Gastrocnemius medialis (tissue), 4 donors: ENCODE measurements around the gene GNAI1.

Source experiments
- CTCF ChIP-seq, 5 experiments: fragments of 450-650 bp in 3 of 5; fragments of 200-600 bp in 2 of 5; sonication (generic) in 2 of 5; IDR thresholded peaks in 4 of 5; conservative IDR thresholded peaks in 1 of 5; 1 replicate in 4 of 5; 2 replicates in 1 of 5; pipeline ENCODE4 v1.5.1; 2016 to 2019; ENCODE audit warnings: antibody characterized with exemption in 5 of 5, mild to moderate bottlenecking in 3 of 5, moderate library complexity in 3 of 5
- POLR2A ChIP-seq, 2 donors: fragments of 450-650 bp; IDR thresholded peaks; one replicate each; pipeline ENCODE4 v1.6.1; 2017; ENCODE audit warnings: antibody characterized with exemption in 2 of 2, mild to moderate bottlenecking in 2 of 2, moderate library complexity in 2 of 2

DNA sequence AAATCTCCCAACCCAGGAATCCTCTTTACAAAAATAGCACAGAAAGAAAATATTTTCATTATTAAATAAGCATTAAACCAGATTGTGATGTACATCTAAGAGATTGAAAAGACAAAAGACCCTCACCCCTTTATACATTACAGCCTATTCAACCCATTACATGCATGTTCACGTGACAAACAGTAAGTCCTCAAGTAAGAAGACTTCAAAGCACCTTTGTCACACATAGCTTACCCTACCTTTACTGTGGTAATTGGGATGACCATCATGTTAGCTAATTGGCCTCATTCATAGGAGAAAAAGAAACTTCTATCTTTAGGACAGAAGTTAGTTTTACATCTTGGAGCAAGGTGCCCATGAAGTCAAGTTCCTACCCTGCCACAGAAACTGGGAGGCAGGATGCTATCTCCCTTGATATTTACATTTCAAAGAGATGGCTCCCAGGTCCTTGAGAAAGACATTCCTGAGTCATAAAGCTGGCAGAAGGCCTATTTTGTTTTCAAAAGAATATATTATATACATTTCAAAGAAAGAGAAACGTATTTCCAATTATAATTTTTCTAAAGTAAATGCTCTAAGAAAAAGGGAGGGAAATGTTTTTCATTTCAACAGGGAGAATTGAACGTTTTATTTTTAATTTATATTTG is 48.1 kb downstream of the GNAI1 start:
- no peak for TF ChIP-seq POLR2A (IDR thresholded peaks at IDR 0.05)
- TF ChIP-seq CTCF (IDR thresholded peaks at IDR 0.05 in 4 of 5, conservative IDR thresholded peaks at IDR 0.05 in 1 of 5): no peak
